Calu3 (cell line): Measurements from ENCODE around the gene ZNF692. TPM values are rescaled to one million over a fixed set of nuclear protein-coding genes. Genes with fewer than 3 reads are reported as not detected.
"Not testable (repeated sequence)": the region's sequence is repeated elsewhere in the genome, so short reads cannot be mapped to it uniquely, and the experiment has no call there.

Experiments used
- BruUV-seq: library from RNA; stranded (reverse); fragments of 400-500 nt; replicated peaks from 2 replicates; lab custom pipeline; 2021; lab: Mats Ljungman, UMichigan
- CTCF ChIA-PET: fragments of 300-600 bp; sonication (Branson Sonifier 250); formaldehyde crosslinking; loops from one replicate; lab custom pipeline; 2022; ENCODE audit warnings: antibody characterized with exemption; lab: Charles Lee
- DNase-seq: peaks from one replicate; pipeline ENCODE4 v3.0.0; 2022
- H3K27ac Mint-ChIP-seq: one replicate; pipeline ENCODE4 v1.8.0; 2022; ENCODE audit warnings: mixed read lengths; ENCODE audit not compliant: unreplicated experiment
- H3K27me3 Mint-ChIP-seq: one replicate; pipeline ENCODE4 v1.8.0; 2022; ENCODE audit warnings: mixed read lengths; ENCODE audit not compliant: unreplicated experiment
- H3K36me3 Mint-ChIP-seq: one replicate; pipeline ENCODE4 v1.8.0; 2022; ENCODE audit warnings: mild to moderate bottlenecking, moderate library complexity, mixed read lengths; ENCODE audit not compliant: insufficient read depth, unreplicated experiment
- H3K4me1 Mint-ChIP-seq: one replicate; pipeline ENCODE4 v1.8.0; 2022; ENCODE audit warnings: mild to moderate bottlenecking, low read depth, mixed read lengths; ENCODE audit not compliant: unreplicated experiment
- H3K4me3 Mint-ChIP-seq: one replicate; pipeline ENCODE4 v1.8.0; 2022; ENCODE audit warnings: mild to moderate bottlenecking, low read depth, moderate library complexity, mixed read lengths; ENCODE audit not compliant: unreplicated experiment
- H3K9me3 Mint-ChIP-seq: one replicate; pipeline ENCODE4 v1.8.0; 2022; ENCODE audit warnings: low read depth, mixed read lengths; ENCODE audit not compliant: unreplicated experiment
- intact Hi-C: fragments of 100-400 bp; cut with micrococcal nuclease; formaldehyde crosslinking; loops from one replicate; pipeline ENCODE4 v1.10.0; 2022; ENCODE audit not compliant: unreplicated experiment
- total RNA-seq: library from RNA; stranded (reverse); gene quantifications from 2 replicates; pipeline ENCODE4 v1.2.3, GENCODE V29; 2022
- TF ChIP-seq, protein P1 (sequence below): fragments of 200-600 bp; IDR thresholded peaks from one replicate; pipeline ENCODE4 v1.8.0; 2022; ENCODE audit warnings: antibody characterized with exemption; ENCODE audit not compliant: unreplicated experiment

ZNF692 gene
- total RNA-seq, 1 experiment from 2014 or later: 61.4 TPM

DNA sequence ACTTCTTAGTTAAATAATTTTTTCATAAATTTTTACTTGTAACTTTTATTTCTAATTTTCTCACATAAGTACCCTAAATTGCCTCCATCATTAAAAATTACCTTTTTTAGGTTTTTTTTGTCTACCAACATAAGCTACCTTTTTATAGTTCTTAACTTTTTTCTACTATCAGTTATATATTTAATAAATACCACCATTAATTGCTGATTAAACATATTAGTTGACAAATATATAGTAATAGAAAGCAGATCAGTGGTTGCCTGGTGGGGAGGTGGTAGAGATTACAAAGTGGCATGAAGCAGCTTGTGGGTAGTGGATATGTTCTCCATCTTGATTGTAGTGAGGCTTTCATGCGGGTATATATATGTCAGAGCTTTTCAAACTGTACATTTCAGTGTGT, 27.0 kb downstream of the ZNF692 start:
- intact Hi-C loops: no loop called here
- BruUV-seq: no TSS peak
- peaks cover 17% of the 10 kb centered on the region for H3K4me1 Mint-ChIP-seq
- peaks cover under 1% of the 10 kb centered on the region for H3K36me3 Mint-ChIP-seq
- H3K27ac Mint-ChIP-seq: no peak overlapping the region
- H3K4me3 Mint-ChIP-seq: no peak overlapping the region
- CTCF ChIA-PET: no interaction called here
- H3K27me3 Mint-ChIP-seq: no peaks in the 10 kb centered on the region
- no peaks in the 10 kb centered on the region for H3K9me3 Mint-ChIP-seq
- TF ChIP-seq, protein P1, sequence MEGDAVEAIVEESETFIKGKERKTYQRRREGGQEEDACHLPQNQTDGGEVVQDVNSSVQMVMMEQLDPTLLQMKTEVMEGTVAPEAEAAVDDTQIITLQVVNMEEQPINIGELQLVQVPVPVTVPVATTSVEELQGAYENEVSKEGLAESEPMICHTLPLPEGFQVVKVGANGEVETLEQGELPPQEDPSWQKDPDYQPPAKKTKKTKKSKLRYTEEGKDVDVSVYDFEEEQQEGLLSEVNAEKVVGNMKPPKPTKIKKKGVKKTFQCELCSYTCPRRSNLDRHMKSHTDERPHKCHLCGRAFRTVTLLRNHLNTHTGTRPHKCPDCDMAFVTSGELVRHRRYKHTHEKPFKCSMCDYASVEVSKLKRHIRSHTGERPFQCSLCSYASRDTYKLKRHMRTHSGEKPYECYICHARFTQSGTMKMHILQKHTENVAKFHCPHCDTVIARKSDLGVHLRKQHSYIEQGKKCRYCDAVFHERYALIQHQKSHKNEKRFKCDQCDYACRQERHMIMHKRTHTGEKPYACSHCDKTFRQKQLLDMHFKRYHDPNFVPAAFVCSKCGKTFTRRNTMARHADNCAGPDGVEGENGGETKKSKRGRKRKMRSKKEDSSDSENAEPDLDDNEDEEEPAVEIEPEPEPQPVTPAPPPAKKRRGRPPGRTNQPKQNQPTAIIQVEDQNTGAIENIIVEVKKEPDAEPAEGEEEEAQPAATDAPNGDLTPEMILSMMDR: no peak
- DNase-seq: no peak

- CTCF ChIA-PET, BruUV-seq, H3K27me3 Mint-ChIP-seq, H3K9me3 Mint-ChIP-seq, H3K4me3 Mint-ChIP-seq, intact Hi-C loops, H3K27ac Mint-ChIP-seq, DNase-seq: not testable (repeated sequence)
- H3K36me3 Mint-ChIP-seq: peaks cover 12% of the 10 kb centered on the region
- H3K4me1 Mint-ChIP-seq: peaks cover 23% of the 10 kb centered on the region
Measured at GRCh38 chr1:248830718-248831017, 28.2 kb downstream of the ZNF692 start.

DNA sequence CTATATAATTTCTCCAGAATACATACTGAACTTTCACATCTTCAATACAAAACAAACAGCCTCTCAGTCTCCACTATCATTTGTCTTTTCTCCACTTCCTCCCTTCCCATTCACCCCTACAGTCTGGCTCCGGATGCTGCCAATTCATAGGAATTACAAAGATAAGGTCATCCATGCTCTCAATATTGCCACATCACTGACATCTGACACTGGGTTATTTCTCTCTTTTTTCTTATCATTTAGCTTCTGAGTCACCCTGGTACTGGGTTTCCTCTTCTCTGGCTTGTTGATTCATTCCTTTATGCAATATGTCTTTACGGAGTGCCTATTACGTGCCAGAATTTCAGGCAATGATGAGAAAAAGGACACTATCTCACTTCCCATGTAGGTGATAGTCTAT, 30.0 kb downstream of the ZNF692 start:
- no peak for DNase-seq
- no TSS peak for BruUV-seq
- peaks cover 36% of the 10 kb centered on the region for H3K4me1 Mint-ChIP-seq
- H3K27me3 Mint-ChIP-seq: no peaks in the 10 kb centered on the region
- no peak overlapping the region for H3K27ac Mint-ChIP-seq
- H3K36me3 Mint-ChIP-seq: peaks cover 23% of the 10 kb centered on the region
- CTCF ChIA-PET: interaction anchor here (2.7 kb wide), 1 partner anchor 9 kb away, joined by 10 read pairs; the partner anchor contains the start of gene ZNF672
- no peak overlapping the region for H3K4me3 Mint-ChIP-seq
- TF ChIP-seq, protein P1: no peak
- intact Hi-C loops: no loop called here
- H3K9me3 Mint-ChIP-seq: no peaks in the 10 kb centered on the region

DNA sequence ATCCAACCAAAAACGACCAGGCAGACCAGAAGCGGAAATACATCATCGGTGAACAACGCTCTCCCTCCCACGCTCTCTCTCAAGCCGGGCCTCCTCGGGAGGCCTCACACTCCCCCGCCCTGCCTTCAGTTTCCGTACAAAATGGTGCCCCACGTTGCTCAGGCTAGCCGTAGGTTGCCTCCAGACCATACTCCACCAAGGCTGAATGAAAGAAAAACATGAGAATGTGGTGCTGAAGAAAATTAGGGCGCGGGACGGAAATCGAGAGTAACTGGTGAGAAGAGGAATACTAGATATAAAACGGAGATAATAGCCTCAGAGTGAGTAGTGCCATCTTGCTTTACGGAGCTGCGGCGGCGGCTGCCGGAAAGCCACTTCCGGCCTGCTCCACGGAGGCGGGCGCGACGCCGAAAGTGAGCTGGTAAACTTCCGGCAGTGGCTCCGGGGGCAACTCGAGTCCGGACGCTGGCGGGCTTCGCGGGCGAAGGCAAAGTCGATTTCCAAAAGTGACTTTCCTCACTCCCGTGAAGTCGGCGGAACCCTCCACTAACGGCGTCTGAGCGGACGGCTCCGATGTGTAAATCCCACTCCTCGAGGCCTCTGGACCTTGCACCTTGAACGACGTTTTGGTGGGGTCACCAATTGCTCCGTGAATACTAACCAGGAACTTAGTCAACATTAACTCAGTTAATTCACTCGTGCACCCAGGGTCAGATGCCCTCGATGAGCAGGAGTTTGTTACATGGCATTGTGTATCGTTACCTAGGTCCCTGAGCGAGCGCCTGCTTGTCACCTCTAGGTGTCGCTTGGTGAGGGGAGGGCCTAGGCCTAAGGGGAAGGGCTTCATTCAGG, 32.8 kb downstream of the ZNF692 start, which contains the start of gene SH3BP5L:
TSS of gene SH3BP5L (minus strand) at position 7 of the 852 bp plus-strand sequence. CDS start 980 bp downstream, outside the sequence.
- H3K27me3 Mint-ChIP-seq: no peaks in the 10 kb centered on the region
- DNase-seq: peak; percentile 91
- TF ChIP-seq, protein P1: peak; percentile 77
- peak within 1 kb of the TSS; percentile 84 for H3K4me3 Mint-ChIP-seq
- BruUV-seq: TSS peak; percentile 95
- CTCF ChIA-PET: interaction anchor here (1.1 to 3.4 kb wide), 4 partner anchors 12 to 133 kb away, joined by 3 to 21 read pairs (median 8); partner anchors contain the start of genes ZNF672 and ZNF692
- peaks cover 23% of the 10 kb centered on the region for H3K36me3 Mint-ChIP-seq
- H3K27ac Mint-ChIP-seq: peak within 1 kb of the TSS; percentile 93
- no peaks in the 10 kb centered on the region for H3K9me3 Mint-ChIP-seq
- H3K4me1 Mint-ChIP-seq: peaks cover 36% of the 10 kb centered on the region
- intact Hi-C loops: loop anchor here (1.0 kb wide), 1 partner anchor 47 kb away; no protein-coding TSS in a partner anchor
